Measurements from ENCODE around the gene S100PBP. TPM values are rescaled to one million over a fixed set of nuclear protein-coding genes. Genes with fewer than 3 reads are reported as not detected.

The S100PBP gene
- total RNA-seq, 1 donor: 42.0 TPM

DNA sequence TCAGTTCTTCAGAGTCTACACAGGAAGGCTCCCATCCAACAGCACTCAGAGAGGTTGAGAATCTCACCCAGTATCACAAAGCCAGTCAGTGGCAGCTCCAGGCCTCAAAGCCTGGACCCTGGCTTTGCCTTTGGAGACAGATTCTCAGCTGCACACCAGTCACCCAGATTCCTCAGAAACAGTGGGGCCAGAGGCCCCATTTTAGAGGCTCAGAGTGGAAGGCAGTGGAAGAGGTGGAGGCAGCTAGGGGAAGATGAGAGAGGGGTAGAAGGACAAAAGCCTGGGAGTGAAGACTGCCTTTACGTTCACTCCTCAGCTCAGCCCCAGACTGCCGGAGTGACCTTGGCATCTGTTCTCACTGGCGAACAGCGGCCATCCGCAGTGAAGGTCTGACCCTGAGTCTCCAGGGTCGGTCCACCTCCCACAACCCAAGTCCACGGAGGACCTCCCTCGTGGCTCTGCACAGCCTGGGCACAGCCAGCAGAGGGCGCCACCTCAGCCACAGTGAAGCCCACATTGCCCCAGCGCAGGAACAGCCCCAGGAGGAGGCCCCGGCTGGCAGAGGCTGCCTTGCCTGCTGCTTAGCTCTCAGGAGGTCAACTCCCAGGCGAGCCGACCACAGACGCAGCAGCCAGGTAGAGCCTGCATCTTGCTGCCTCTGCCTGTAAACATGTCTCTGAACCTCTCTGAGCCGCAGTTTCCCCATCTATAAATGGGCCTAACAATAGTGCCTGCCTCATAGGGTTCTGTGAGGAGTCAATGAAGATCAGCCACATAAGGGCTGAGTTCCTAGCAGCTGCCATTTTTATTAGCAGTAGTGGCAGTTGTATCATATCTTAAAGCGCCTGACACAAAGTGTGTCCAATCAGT is 59.1 kb downstream of the S100PBP start:
- H4K20me1 ChIP-seq (ENCODE audit: insufficient read depth, low read length): no peaks in the 10 kb centered on the region
- peaks cover 11% of the 10 kb centered on the region for H3K27me3 ChIP-seq (ENCODE audit: insufficient read depth, low read length)
- no peaks in the 10 kb centered on the region for H3K36me3 ChIP-seq (ENCODE audit: insufficient read depth, low read length)
- H3K9me3 ChIP-seq (ENCODE audit: low read depth, low read length): no peaks in the 10 kb centered on the region
- no peaks in the 10 kb centered on the region for H3K4me1 ChIP-seq (ENCODE audit: insufficient read depth, low read length)
- H2AFZ ChIP-seq (ENCODE audit: low read length): no peak overlapping the region
- no peak overlapping the region for H3K27ac ChIP-seq (ENCODE audit: low read depth, low read length)
- peak; percentile 97 for DNase-seq (ENCODE audit: insufficient read length, low spot score, missing footprints)
- no peak overlapping the region for H3K4me2 ChIP-seq (ENCODE audit: insufficient read depth, low read length)
- no peak overlapping the region for H3K4me3 ChIP-seq (ENCODE audit: insufficient read depth, low read length)
- TF ChIP-seq, protein P1, sequence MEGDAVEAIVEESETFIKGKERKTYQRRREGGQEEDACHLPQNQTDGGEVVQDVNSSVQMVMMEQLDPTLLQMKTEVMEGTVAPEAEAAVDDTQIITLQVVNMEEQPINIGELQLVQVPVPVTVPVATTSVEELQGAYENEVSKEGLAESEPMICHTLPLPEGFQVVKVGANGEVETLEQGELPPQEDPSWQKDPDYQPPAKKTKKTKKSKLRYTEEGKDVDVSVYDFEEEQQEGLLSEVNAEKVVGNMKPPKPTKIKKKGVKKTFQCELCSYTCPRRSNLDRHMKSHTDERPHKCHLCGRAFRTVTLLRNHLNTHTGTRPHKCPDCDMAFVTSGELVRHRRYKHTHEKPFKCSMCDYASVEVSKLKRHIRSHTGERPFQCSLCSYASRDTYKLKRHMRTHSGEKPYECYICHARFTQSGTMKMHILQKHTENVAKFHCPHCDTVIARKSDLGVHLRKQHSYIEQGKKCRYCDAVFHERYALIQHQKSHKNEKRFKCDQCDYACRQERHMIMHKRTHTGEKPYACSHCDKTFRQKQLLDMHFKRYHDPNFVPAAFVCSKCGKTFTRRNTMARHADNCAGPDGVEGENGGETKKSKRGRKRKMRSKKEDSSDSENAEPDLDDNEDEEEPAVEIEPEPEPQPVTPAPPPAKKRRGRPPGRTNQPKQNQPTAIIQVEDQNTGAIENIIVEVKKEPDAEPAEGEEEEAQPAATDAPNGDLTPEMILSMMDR (IDR thresholded peaks at IDR 0.05; ENCODE audit: extremely low read depth, low read depth, low read length): peak; percentile 85
- H3K79me2 ChIP-seq (ENCODE audit: insufficient read depth, low read length): no peaks in the 10 kb centered on the region

DNA sequence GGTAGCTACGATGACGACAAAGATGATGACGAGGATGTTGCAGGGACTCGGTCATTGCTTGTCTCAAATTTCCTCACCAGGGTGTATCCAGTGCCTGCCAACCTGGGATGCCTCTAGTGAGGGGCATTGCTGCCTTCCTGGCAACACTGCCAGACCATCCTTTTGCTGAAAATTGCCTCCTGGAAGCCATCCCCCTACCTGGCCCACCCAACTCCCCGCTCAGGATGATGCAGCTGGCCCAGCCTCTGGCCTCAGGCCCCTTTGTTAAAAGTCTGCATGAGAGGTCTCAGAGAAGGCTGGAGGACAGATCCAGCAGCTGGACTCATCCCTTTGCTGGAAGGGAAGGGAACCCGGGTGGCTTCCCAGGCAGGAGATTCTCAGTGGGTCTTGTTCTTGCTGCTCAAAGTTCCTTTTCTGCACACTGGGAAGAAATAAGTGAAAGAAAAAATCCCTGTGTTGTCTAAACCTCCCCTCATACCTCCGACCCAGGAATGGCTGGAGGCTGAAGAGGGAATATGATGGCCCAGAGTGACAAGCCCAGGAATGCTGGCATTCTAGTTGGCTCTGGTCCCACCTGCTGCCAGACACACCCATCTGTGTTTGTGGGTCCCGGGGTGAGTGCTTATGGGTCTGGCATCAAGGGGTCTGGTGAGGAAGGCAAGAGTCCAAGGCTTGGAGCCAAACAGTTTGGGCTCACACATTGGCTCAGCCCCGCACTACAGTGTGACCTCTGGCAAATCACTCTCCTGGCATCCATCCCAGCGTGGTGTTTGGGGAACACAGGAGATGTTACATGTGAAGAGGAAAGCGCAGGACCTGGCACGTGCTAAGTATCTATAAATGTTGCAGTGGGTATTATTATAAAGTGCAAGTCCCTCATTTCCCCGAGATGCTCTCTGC is 60.0 kb downstream of the S100PBP start:
- H4K20me1 ChIP-seq (ENCODE audit: insufficient read depth, low read length): no peaks in the 10 kb centered on the region
- H3K36me3 ChIP-seq (ENCODE audit: insufficient read depth, low read length): no peaks in the 10 kb centered on the region
- TF ChIP-seq, protein P1 (IDR thresholded peaks at IDR 0.05; ENCODE audit: extremely low read depth, low read depth, low read length): no peak
- H2AFZ ChIP-seq (ENCODE audit: low read length): no peak overlapping the region
- H3K4me3 ChIP-seq (ENCODE audit: insufficient read depth, low read length): no peak overlapping the region
- H3K27me3 ChIP-seq (ENCODE audit: insufficient read depth, low read length): peaks cover 5% of the 10 kb centered on the region
- H3K27ac ChIP-seq (ENCODE audit: low read depth, low read length): no peak overlapping the region
- no peaks in the 10 kb centered on the region for H3K4me1 ChIP-seq (ENCODE audit: insufficient read depth, low read length)
- H3K79me2 ChIP-seq (ENCODE audit: insufficient read depth, low read length): no peaks in the 10 kb centered on the region
- no peak overlapping the region for H3K4me2 ChIP-seq (ENCODE audit: insufficient read depth, low read length)
- DNase-seq (ENCODE audit: insufficient read length, low spot score, missing footprints): peak; percentile 74
- no peaks in the 10 kb centered on the region for H3K9me3 ChIP-seq (ENCODE audit: low read depth, low read length)

DNA sequence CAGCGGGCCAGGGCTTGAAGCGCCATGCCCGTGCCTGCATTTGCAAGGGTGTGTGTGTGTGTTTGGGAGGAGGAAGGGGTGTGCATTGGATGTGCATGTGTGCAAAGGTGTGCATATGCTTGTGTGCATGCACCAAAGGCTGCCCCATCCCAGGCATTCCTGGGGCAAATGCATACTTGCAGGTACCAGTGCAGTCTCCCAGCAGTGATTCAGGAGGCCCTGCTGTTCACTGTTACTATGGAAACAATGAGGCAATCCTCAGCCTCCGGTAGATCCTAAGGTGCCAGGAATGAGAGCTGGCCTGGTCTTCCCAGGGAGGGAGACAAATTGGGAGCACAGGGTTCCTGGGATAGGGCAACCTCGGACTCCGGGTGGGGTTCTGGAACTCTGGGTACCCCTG is 60.7 kb downstream of the S100PBP start:
- Histone ChIP-seq H3K79me2 (ENCODE audit: insufficient read depth, low read length) (no peaks in the 10 kb centered on the region), H2AFZ (ENCODE audit: low read length) (no peak overlapping the region), H3K9me3 (ENCODE audit: low read depth, low read length) (no peaks in the 10 kb centered on the region), H3K4me1 (ENCODE audit: insufficient read depth, low read length) (no peaks in the 10 kb centered on the region), H3K36me3 (ENCODE audit: insufficient read depth, low read length) (no peaks in the 10 kb centered on the region), H4K20me1 (ENCODE audit: insufficient read depth, low read length) (no peaks in the 10 kb centered on the region), H3K4me3 (ENCODE audit: insufficient read depth, low read length) (no peak overlapping the region), H3K27ac (ENCODE audit: low read depth, low read length) (no peak overlapping the region), H3K27me3 (ENCODE audit: insufficient read depth, low read length) (peaks cover 5% of the 10 kb centered on the region), H3K4me2 (ENCODE audit: insufficient read depth, low read length) (no peak overlapping the region)
- TF ChIP-seq, protein P1 (IDR thresholded peaks at IDR 0.05; ENCODE audit: extremely low read depth, low read depth, low read length): no peak
- peak; percentile 92 for DNase-seq (ENCODE audit: insufficient read length, low spot score, missing footprints)

DNA sequence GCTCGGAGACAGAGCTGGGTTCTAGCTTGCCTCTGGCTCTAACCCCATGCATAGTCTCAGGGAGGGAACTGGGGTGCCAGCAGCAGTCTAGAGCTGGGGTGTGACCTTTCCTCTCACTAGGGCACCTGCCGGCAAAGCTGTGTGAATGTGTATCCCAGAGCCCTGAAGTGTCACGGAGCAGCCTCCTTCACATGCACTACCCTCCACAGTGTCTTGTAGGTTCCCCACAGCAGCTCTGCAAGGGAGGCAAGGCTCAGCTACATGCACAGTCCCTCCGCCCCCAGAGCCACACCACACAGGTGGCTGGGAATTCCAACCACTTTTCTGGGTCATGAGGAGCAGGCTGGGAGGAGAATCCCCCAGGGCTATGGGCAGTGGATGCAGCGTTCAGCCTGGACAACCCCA is 61.2 kb downstream of the S100PBP start:
- H3K9me3 ChIP-seq (ENCODE audit: low read depth, low read length): no peaks in the 10 kb centered on the region
- TF ChIP-seq, protein P1 (IDR thresholded peaks at IDR 0.05; ENCODE audit: extremely low read depth, low read depth, low read length): no peak
- no peaks in the 10 kb centered on the region for H4K20me1 ChIP-seq (ENCODE audit: insufficient read depth, low read length)

More for the DNA sequence above, 61.2 kb downstream of the S100PBP start:
- no peaks in the 10 kb centered on the region for H3K4me1 ChIP-seq (ENCODE audit: insufficient read depth, low read length)
- H3K79me2 ChIP-seq (ENCODE audit: insufficient read depth, low read length): no peaks in the 10 kb centered on the region
- no peak overlapping the region for H2AFZ ChIP-seq (ENCODE audit: low read length)
- H3K27ac ChIP-seq (ENCODE audit: low read depth, low read length): no peak overlapping the region
- no peak overlapping the region for H3K4me2 ChIP-seq (ENCODE audit: insufficient read depth, low read length)
- H3K36me3 ChIP-seq (ENCODE audit: insufficient read depth, low read length): no peaks in the 10 kb centered on the region
- peaks cover 7% of the 10 kb centered on the region for H3K27me3 ChIP-seq (ENCODE audit: insufficient read depth, low read length)
- no peak for DNase-seq (ENCODE audit: insufficient read length, low spot score, missing footprints)
- no peak overlapping the region for H3K4me3 ChIP-seq (ENCODE audit: insufficient read depth, low read length)

Measured in osteoblast (primary cell).